ENCODE results near the gene TTBK2.

The TTBK2 gene

GRCh38 chr15:42914728-42915497 lies 5.7 kb downstream of the TTBK2 start:
- TF ChIP-seq EZH2phosphoT487 (IDR thresholded peaks at IDR 0.05; ENCODE audit: low read depth), result no peak
- TF ChIP-seq CTCF (IDR thresholded peaks at IDR 0.05; ENCODE audit: low read depth, low read length), result no peak
- Histone ChIP-seq H3K27me3 (ENCODE audit: low read depth, low read length) (no peaks in the 10 kb centered on the region), H3K9me3 (ENCODE audit: insufficient read depth, low read length) (no peaks in the 10 kb centered on the region), H3K9ac (ENCODE audit: low read length) (no peak overlapping the region), H3K4me1 (ENCODE audit: low read length) (peaks cover 21% of the 10 kb centered on the region), H4K20me1 (ENCODE audit: insufficient read depth, low read length) (peaks cover 3% of the 10 kb centered on the region), H3K79me2 (ENCODE audit: low read length) (peaks cover 20% of the 10 kb centered on the region), H3K36me3 (replicated peaks; ENCODE audit: low read depth, low read length) (no peaks in the 10 kb centered on the region), H3K4me2 (ENCODE audit: low read length) (no peak overlapping the region), H3K4me3 (ENCODE audit: low read length) (no peak overlapping the region), H3K27ac (ENCODE audit: low read length) (no peak overlapping the region), H2AFZ (ENCODE audit: low read depth, low read length) (no peak overlapping the region)

- Histone ChIP-seq H3K4me3 (ENCODE audit: low read length) (no peak overlapping the region), H3K4me1 (ENCODE audit: low read length) (peaks cover 4% of the 10 kb centered on the region; the same call in 1 of the 2 replicates), H3K27ac (ENCODE audit: low read length) (no peak overlapping the region), H3K36me3 (replicated peaks; ENCODE audit: low read depth, low read length) (no peaks in the 10 kb centered on the region), H4K20me1 (ENCODE audit: insufficient read depth, low read length) (peaks cover 3% of the 10 kb centered on the region), H3K9ac (ENCODE audit: low read length) (no peak overlapping the region), H3K4me2 (ENCODE audit: low read length) (no peak overlapping the region), H2AFZ (ENCODE audit: low read depth, low read length) (no peak overlapping the region), H3K79me2 (ENCODE audit: low read length) (0 out of 2 replicates have a peak, but pooled peaks cover 3% of the 10 kb centered on the region), H3K9me3 (ENCODE audit: insufficient read depth, low read length) (no peaks in the 10 kb centered on the region), H3K27me3 (ENCODE audit: low read depth, low read length) (no peaks in the 10 kb centered on the region)
- TF ChIP-seq CTCF (IDR thresholded peaks at IDR 0.05; ENCODE audit: low read depth, low read length) (no peak), EZH2phosphoT487 (IDR thresholded peaks at IDR 0.05; ENCODE audit: low read depth) (no peak)
Observed at GRCh38 chr15:42911058-42911592, 9.5 kb downstream of the TTBK2 start.

GRCh38 chr15:42908538-42908937 lies 12.0 kb downstream of the TTBK2 start:
- 0 out of 2 replicates have a peak, but pooled peaks cover 3% of the 10 kb centered on the region for H3K79me2 ChIP-seq (ENCODE audit: low read length)

More at GRCh38 chr15:42908538-42908937, 12.0 kb downstream of the TTBK2 start:
- Histone ChIP-seq H3K36me3 (replicated peaks; ENCODE audit: low read depth, low read length) (no peaks in the 10 kb centered on the region), H2AFZ (ENCODE audit: low read depth, low read length) (no peak overlapping the region), H3K4me2 (ENCODE audit: low read length) (no peak overlapping the region), H4K20me1 (ENCODE audit: insufficient read depth, low read length) (peaks cover 3% of the 10 kb centered on the region), H3K9ac (ENCODE audit: low read length) (no peak overlapping the region), H3K9me3 (ENCODE audit: insufficient read depth, low read length) (no peaks in the 10 kb centered on the region), H3K27me3 (ENCODE audit: low read depth, low read length) (no peaks in the 10 kb centered on the region), H3K27ac (ENCODE audit: low read length) (no peak overlapping the region), H3K4me3 (ENCODE audit: low read length) (no peak overlapping the region), H3K4me1 (ENCODE audit: low read length) (no peaks in the 10 kb centered on the region; the same call in 1 of the 2 replicates)
- TF ChIP-seq EZH2phosphoT487 (IDR thresholded peaks at IDR 0.05; ENCODE audit: low read depth), result no peak
- no peak for TF ChIP-seq CTCF (IDR thresholded peaks at IDR 0.05; ENCODE audit: low read depth, low read length)

Measured in OCI-LY3 (cell line).